Small intestine (tissue), 7 donors: Measurements from ENCODE around the gene SPINK14. TPM values are rescaled to one million over a fixed set of nuclear protein-coding genes. Genes with fewer than 3 reads are reported as not detected.

Experiments used
- DNase-seq, 2 donors: peaks; one replicate each; pipeline versions ENCODE4 v3.0.0 to v3.0.0-alpha.2; 2013
- FAIRE-seq: peaks from 2 replicates; lab custom pipeline; 2012; peaks lifted over from hg19 to GRCh38; lab: Jason Lieb, UNC
- H3K27ac ChIP-seq, 3 donors: one replicate each; pipeline ENCODE4 v1.5.1; 2013; ENCODE audit warnings: low read length in 2 of 3, mild to moderate bottlenecking in 2 of 3, control low read depth in 1 of 3, inconsistent platforms in 1 of 3, low read depth in 1 of 3, moderate library complexity in 1 of 3
- H3K27me3 ChIP-seq, 3 donors: one replicate each; pipeline ENCODE4 v1.6.1; 2013; ENCODE audit warnings: low read length in 3 of 3, inconsistent platforms in 1 of 3; ENCODE audit not compliant: control insufficient read depth in 3 of 3, insufficient read depth in 3 of 3
- H3K36me3 ChIP-seq, 3 donors: one replicate each; pipeline ENCODE4 v1.6.1; 2013; ENCODE audit warnings: low read length in 3 of 3, inconsistent platforms in 1 of 3, low read depth in 1 of 3, mild to moderate bottlenecking in 1 of 3, moderate library complexity in 1 of 3; ENCODE audit not compliant: control insufficient read depth in 3 of 3, insufficient read depth in 2 of 3
- H3K4me1 ChIP-seq, 3 donors: one replicate each; pipeline ENCODE4 v1.6.1; 2013; ENCODE audit warnings: low read length in 2 of 3, inconsistent platforms in 1 of 3, low read depth in 1 of 3, mild to moderate bottlenecking in 1 of 3, moderate library complexity in 1 of 3; ENCODE audit not compliant: control insufficient read depth in 3 of 3, insufficient read depth in 2 of 3
- H3K4me3 ChIP-seq, 3 donors: one replicate each; pipeline ENCODE4 v1.5.1; 2013; ENCODE audit warnings: low read length in 3 of 3, control low read depth in 1 of 3, inconsistent platforms in 1 of 3, low read depth in 1 of 3, mild to moderate bottlenecking in 1 of 3, moderate library complexity in 1 of 3
- H3K9me3 ChIP-seq, 2 donors: one replicate each; pipeline ENCODE4 v1.6.1; 2013; ENCODE audit warnings: low read depth in 1 of 2, low read length in 1 of 2; ENCODE audit not compliant: control insufficient read depth in 2 of 2, insufficient read depth in 1 of 2
- WGBS, 3 donors: extraction: QIAGEN DNeasy Blood & Tissue Kit; methylation state at CpG; one replicate each; pipeline ENCODE4 v1.1.7; 2013; 5-methylcytosine and 5-hydroxymethylcytosine counted together
- polyA plus RNA-seq, 4 donors: library from polyadenylated mRNA; stranded (reverse) in 3 of 4; unstranded in 1 of 4; fragments of 200-250 nt in 3 of 4; fragments of 120-200 nt in 1 of 4; gene quantifications; one replicate each; pipeline versions ENCODE4 v1.2.1 to v1.2.3, GENCODE V29; 2013
- donor health status: healthy with polysubstance abuse.
- donor health status: control.
- donor health status: control.
- donor health status: Bipolar disorder and iron deficiency.
- donor health status: healthy.

The SPINK14 gene
- polyA plus RNA-seq, 4 donors, result not detected

DNA sequence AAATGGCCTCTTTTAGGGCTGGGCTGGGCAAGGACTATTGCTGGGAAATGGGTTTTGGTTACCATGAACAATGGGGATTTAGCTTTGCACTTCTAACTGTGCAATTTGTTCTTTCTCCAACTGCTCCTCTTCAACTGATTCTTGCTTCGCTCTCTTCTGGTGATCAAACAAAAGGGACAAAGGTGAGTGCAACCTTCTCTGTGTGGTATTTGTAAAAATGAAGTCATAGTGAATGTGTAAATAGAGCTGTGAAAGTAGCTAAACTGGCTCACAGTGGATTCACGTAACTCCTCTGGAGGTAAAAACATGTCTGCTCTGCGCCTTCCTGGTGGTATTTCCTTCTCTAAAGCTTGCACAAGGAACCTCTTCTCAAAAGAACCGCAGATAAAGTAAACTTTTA is 20.9 kb upstream of the SPINK14 start:
- Histone ChIP-seq H3K27ac (peak overlapping the region in 1 of 3 donors; percentile 69), H3K4me1 (peaks cover 0 to 17% (median 0%) of the 10 kb centered on the region in 3 donors), H3K9me3 (no peaks in the 10 kb centered on the region), H3K27me3 (no peaks in the 10 kb centered on the region), H3K36me3 (no peaks in the 10 kb centered on the region), H3K4me3 (no peak overlapping the region)
- DNase-seq (peak; percentile 3 to 74), FAIRE-seq (no peak)
- 28 to 54% (median 44%) methylated on average over 4 of the region's 4 CpGs for WGBS, 3 donors

DNA sequence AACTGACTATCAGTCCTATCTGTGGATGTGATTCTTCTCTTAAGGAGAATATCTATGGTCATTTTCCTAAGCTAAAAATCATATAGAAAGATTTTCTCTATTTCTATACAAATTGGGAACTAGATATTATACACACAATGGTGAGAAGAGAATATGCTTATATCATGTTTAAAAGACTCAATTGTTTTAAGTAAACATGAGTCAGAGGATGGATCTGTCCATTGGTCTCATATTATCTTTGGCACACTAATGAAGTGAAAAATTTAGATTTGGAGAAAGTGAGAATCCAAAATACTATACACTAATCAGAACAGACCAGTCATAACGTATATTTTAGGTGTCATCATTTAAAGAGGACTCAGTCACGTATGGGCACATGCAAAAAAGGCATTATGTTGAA is 16.5 kb upstream of the SPINK14 start:
- Histone ChIP-seq H3K27ac (no peak overlapping the region), H3K36me3 (no peaks in the 10 kb centered on the region), H3K27me3 (no peaks in the 10 kb centered on the region), H3K4me3 (no peak overlapping the region), H3K9me3 (no peaks in the 10 kb centered on the region), H3K4me1 (peaks cover 0 to 9% (median 0%) of the 10 kb centered on the region in 3 donors)
- FAIRE-seq (no peak), DNase-seq (no peak)
- 58 to 68% (median 66%) methylated on average over 2 of the region's 2 CpGs for WGBS, 3 donors

DNA sequence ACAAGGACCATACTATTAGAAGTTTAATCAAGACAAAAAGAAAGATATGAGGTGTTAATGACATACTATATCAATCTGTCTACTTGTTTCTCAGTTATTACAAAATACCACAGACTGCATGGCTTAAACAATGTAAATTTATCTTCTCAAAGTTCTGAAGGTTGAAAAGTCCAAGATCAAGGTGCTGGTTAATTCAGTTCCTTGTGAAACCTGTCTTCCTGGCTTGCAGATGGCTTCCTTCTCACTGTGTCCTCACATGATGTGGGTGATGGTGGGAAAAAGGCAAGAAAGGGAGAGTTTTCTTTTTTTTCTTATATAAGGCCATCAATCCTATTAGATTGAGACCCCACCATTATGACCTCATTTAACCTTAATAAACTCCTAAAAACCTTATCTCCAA is 15.6 kb upstream of the SPINK14 start:
- Histone ChIP-seq H3K27me3 (no peaks in the 10 kb centered on the region), H3K4me3 (no peak overlapping the region), H3K36me3 (no peaks in the 10 kb centered on the region), H3K9me3 (no peaks in the 10 kb centered on the region), H3K27ac (peak overlapping the region in 1 of 3 donors; percentile 2), H3K4me1 (peaks cover 0 to 4% (median 0%) of the 10 kb centered on the region in 3 donors)
- DNase-seq, result peak in 1 of 2 donors; percentile 68
- FAIRE-seq, result no peak

DNA sequence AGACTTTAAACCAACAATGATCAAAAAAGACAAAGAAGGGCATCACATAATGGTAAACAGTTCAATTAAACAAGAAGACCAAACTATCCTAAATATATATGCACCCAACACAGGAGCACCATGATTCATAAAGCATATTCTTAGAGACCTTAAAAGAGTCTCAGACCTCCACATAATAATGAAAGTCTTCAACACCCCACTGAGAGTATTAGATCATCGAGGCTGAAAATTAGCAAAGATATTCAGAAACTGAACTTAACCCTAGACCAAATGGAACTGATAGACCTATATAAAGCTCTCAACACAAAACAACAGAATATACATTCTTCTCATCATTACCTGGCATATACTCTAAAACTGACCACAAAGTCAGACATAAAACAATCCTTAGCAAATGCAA is 11.7 kb upstream of the SPINK14 start:
- no peak for DNase-seq
- no peak overlapping the region for H3K27ac ChIP-seq
- no peaks in the 10 kb centered on the region for H3K36me3 ChIP-seq
- H3K4me3 ChIP-seq, result no peak overlapping the region
- no peak for FAIRE-seq
- 53 to 94% (median 83%) methylated on average over 1 of the region's 1 CpG for WGBS, 3 donors
- H3K9me3 ChIP-seq, result no peaks in the 10 kb centered on the region
- no peaks in the 10 kb centered on the region for H3K27me3 ChIP-seq
- H3K4me1 ChIP-seq, result no peaks in the 10 kb centered on the region

DNA sequence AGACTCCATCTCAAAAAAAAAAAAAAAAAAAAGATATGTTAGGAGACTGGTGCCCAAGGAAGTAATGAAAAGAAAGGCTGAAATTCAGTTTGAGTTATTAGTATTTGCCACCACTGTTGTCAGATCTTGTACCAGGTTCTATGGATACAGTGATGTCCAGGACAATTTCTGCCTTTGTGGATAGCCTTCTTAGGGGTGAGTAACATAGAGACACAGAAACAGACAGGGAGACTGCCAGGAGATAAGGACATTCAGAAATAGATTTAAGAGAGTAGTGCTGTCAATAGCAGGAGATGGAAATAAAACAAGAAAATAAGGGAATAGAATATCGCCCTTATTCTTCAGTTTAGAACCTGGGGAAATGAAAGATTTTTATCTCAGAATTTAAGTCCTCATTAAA is 6.3 kb upstream of the SPINK14 start:
- Histone ChIP-seq H3K27me3 (no peaks in the 10 kb centered on the region), H3K36me3 (no peaks in the 10 kb centered on the region), H3K27ac (no peak overlapping the region), H3K4me3 (no peak overlapping the region), H3K9me3 (peaks cover 0 to 5% of the 10 kb centered on the region in 2 donors), H3K4me1 (peaks cover 0 to 6% (median 0%) of the 10 kb centered on the region in 3 donors)
- WGBS, 3 donors, result 95 to 97% (median 96%) methylated on average over 1 of the region's 1 CpG
- FAIRE-seq, result no peak
- DNase-seq, result no peak

DNA sequence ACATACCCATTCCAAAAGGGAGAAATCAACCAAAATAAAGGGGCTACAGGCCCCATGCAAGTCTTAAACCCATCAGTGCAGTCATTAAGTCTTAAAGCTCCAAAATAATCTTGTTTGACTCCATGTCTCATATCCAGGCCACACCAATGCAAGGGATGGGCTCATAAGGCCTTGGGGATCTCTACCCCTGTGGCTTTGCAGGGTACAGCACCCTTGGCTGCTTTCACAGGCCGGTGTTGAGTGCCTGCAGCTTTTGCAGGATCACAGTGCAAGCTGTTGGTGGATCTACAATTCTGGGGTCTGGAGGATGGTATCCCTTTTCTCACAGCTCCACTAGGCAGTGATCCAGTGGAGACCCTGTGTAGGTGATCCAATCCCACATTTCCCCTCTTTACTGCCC is 5.0 kb upstream of the SPINK14 start:
- FAIRE-seq (no peak), DNase-seq (no peak)
- H3K4me1 ChIP-seq, result peaks cover 0 to 6% (median 0%) of the 10 kb centered on the region in 3 donors
- no peak overlapping the region for H3K27ac ChIP-seq
- 71 to 93% (median 89%) methylated on average over 1 of the region's 1 CpG for WGBS, 3 donors
- H3K4me3 ChIP-seq, result no peak overlapping the region
- no peaks in the 10 kb centered on the region for H3K27me3 ChIP-seq
- H3K9me3 ChIP-seq, result peaks cover 0 to 5% of the 10 kb centered on the region in 2 donors
- H3K36me3 ChIP-seq, result no peaks in the 10 kb centered on the region

DNA sequence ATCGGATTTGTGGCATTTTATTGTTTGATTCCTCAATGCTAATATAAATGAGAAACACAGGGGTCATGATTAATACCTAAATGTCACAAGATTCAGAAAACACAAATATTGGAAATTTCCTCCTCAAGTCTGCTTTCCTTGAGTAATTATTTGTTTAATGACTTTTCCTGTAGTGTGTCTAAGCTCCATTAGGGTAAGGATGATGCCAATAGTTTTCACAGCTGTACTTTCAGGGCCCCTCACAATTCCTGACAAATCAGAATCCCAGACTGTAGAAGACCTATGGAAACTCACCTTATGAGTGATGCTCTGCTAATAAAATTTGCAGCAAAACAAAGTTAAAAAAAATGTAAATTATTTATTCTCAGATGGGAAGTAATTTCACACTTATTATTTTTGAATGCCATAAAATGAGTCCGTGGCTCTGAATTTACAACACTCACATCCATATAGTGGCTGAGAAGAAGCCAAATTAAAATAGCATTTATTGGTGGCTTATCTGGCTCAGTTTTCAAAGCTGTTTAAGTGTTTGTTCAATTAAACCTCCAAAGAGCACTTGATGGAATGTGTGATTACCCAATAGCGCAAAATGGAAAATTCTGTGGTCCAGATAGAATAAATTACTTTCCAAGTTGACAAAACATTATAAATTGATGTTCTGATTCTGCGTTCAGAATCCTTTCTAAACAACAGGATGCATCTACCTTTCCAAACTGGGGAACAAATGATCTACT is 1.6 kb upstream of the SPINK14 start:
- 57 to 76% (median 61%) methylated on average over 4 of the region's 4 CpGs for WGBS, 3 donors

DNA sequence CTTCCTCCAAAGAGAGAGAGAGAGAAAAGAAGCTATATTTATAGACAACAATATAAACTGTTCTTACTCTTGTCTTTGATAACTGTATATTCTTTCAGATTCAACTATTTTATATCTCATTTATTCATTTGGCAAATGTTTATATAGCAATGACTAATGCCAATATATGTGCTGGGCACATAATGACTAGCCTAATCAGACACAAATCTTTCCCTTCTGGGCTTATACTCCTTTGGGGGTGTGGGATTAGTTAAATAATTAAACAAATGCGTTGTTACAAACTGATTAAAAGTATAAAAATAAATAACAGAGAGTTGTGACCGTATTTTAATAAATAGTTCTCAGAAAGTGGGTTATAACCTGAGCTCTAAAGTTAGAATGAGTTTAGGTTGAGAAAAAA is 4.0 kb downstream of the SPINK14 start:
- Histone ChIP-seq H3K36me3 (no peaks in the 10 kb centered on the region), H3K27me3 (no peaks in the 10 kb centered on the region), H3K9me3 (no peaks in the 10 kb centered on the region), H3K4me1 (no peaks in the 10 kb centered on the region), H3K27ac (no peak overlapping the region), H3K4me3 (no peak overlapping the region)
- 45 to 71% (median 53%) methylated on average over 2 of the region's 2 CpGs for WGBS, 3 donors
- FAIRE-seq (no peak), DNase-seq (no peak)

More for the DNA sequence above, 1.6 kb upstream of the SPINK14 start:
- H3K27me3 ChIP-seq, result no peaks in the 10 kb centered on the region
- H3K36me3 ChIP-seq, result no peaks in the 10 kb centered on the region
- H3K9me3 ChIP-seq, result peaks cover 0 to 5% of the 10 kb centered on the region in 2 donors
- FAIRE-seq (no peak), DNase-seq (no peak)
- no peak overlapping the region for H3K27ac ChIP-seq
- peaks cover 0 to 6% (median 0%) of the 10 kb centered on the region in 3 donors for H3K4me1 ChIP-seq
- no peak overlapping the region for H3K4me3 ChIP-seq

DNA sequence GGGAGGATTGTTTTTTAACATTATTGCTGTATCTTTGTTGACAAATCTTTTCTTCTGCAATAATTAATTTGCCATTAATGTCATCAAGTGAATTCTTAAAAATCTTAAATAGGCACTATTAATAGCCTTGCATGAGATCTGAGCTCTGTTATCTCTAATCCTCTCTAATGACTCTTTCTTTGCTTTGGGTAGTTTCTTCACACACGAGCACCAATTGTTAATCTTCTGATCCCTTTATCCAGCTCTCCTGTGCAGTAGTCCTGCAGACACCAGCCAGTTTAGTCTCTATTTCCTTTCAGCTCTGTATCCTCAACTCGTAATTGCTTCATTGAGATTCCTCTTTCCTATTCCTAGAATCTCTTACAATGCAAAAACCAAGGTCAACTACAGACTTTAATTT is 8.1 kb downstream of the SPINK14 start:
- H3K9me3 ChIP-seq, result no peaks in the 10 kb centered on the region
- no peaks in the 10 kb centered on the region for H3K36me3 ChIP-seq
- no peaks in the 10 kb centered on the region for H3K27me3 ChIP-seq
- no peak overlapping the region for H3K27ac ChIP-seq
- 21 to 42% (median 26%) methylated on average over 2 of the region's 2 CpGs for WGBS, 3 donors
- FAIRE-seq, result no peak
- H3K4me1 ChIP-seq, result no peaks in the 10 kb centered on the region
- DNase-seq, result no peak
- no peak overlapping the region for H3K4me3 ChIP-seq
